Measurements from ENCODE around the gene FSHR.

The FSHR gene, protein sequence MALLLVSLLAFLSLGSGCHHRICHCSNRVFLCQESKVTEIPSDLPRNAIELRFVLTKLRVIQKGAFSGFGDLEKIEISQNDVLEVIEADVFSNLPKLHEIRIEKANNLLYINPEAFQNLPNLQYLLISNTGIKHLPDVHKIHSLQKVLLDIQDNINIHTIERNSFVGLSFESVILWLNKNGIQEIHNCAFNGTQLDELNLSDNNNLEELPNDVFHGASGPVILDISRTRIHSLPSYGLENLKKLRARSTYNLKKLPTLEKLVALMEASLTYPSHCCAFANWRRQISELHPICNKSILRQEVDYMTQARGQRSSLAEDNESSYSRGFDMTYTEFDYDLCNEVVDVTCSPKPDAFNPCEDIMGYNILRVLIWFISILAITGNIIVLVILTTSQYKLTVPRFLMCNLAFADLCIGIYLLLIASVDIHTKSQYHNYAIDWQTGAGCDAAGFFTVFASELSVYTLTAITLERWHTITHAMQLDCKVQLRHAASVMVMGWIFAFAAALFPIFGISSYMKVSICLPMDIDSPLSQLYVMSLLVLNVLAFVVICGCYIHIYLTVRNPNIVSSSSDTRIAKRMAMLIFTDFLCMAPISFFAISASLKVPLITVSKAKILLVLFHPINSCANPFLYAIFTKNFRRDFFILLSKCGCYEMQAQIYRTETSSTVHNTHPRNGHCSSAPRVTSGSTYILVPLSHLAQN

DNA sequence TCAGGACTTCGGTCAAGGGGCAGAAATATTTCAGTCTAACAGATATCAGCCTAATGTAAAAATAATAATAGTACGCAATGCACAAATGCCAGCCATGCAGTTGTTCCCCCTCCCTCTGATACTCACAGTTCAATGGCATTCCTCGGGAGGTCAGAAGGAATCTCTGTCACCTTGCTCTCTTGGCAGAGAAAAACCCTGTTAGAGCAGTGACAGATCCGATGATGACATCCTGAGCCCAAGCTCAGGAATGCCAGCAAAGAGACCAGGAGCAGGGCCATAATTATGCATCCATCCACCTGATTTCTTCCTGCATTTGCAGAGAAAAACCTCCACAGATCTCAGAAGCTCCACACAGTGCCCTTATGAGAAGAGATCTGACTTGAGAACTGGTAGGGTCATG, at the start of gene FSHR:
Gene FSHR (minus strand): TSS at position 376 of the 400 bp plus-strand sequence. CDS start 98 bp downstream, at position 278.
- DNase-seq (ENCODE audit: low read depth) = no peak

DNA sequence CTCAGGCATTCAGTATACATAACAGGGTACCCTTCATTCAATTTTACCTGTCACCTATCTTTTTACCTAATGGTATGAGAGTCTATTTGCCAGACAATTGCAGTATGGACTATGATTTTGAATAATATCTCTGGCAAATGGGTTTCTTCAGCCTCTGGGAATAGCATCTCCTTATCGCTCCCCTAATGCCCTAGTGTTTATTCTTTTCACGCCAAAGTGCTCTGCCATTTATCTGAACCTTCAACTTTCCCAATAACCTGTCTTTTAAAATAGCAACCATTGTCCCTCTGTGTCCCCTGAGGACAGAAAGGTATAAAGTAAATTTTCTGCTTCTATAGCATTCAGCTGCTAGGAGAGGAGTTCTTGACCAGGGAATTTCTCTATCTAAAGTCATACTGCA, 45.0 kb upstream of the FSHR start:
- DNase-seq (ENCODE audit: low read depth) = no peak

DNA sequence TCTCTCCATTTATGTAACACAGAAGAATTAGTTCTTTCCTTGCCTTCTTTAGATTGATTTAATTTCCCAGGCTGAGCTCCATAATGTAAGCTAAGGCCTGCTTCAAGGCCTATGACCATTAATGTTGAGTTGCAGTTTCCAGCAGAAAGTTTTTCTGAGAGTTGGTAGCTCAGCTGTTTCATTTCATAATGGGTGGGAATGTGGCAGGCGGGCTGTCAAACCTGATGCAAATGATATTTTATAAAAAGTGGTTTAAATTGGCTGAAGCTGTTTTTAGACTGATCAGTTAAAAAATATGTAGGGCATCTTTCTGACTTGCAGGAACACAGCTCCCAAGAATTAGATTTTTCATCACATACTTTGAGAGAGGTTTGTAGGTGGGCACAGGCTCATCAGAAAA, 40.4 kb upstream of the FSHR start:
- DNase-seq (ENCODE audit: low read depth) = no peak

DNA sequence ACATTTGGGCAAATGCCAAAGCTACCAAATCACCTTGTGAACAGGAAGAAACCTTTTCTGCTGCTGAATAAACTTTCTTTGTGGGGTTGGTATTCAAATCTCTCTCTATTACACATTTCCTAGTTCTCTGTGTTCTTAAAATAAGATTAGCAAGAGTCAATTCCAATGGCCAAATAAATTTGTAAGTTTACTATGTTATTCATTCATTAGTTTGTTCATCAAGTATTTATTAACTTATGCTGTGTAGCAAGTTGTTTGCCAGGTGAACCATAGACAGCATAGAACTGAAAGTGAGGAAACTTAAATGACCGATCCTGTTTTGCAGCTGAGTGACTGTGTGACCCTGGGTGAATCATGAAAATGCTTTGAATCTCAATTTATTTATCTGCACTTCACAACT, 37.7 kb upstream of the FSHR start:
- no peak for DNase-seq (ENCODE audit: low read depth)

DNA sequence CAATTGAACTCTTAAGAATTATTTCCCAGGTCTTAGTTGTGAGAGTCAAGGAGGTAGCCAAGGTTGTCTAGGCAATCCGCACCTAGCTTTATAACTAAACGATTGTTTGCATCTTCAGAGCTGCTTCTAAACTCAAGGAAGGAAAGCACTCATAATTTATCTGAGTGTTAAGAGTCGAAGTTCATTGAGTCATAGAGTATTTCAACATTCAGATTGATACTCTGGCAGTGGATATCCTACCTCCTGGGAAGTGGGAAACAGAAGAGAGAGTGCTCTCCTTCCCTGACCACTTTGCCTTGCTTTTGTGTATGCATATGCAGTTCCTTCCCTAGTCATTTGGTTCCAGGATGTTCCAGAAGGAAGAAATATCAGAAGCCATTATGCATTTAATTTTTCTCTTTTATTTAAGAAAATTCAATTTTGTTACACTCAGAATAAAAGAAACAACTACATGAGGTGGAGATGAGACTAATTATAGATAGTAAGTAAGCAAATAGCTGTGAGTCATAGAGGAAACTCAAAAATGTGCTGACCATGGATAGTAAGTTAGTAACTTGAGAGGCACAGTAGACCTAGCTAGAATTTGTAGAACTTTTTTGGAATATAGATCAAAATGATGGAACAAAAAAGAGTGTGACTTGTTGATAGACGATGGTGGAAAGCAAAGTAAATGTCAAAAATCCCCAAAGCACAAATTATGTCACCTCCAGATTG, 35.4 kb upstream of the FSHR start:
- no peak for DNase-seq (ENCODE audit: low read depth)

DNA sequence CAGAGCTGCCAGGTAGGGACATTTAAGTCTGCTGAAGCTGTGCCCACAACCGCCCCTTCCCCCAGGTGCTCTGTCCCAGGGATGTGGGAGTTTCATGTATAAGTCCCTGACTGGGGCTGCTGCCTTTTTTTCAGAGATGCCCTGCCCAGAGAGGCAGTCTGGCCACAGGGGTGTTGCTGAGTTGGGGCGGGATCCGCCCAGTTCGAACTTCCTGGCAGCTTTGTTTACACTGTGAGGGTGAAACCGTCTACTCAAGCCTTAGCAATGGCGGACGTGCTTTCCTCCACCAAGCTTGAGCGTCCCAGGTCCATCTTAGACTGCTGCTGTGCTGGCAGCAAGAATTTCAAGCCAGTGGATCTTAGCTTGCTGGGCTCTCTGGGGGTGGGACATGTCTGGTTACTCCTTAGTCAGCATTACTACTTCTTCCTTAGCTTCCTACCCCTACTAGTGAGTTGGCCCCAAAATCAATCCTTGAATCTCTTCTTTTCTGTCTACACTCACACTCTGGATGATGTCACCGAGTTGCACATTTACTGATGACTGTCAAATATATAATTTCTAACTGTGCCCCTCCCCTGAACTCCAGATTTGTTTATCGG, 31.8 kb upstream of the FSHR start:
- DNase-seq (ENCODE audit: low read depth) = no peak

DNA sequence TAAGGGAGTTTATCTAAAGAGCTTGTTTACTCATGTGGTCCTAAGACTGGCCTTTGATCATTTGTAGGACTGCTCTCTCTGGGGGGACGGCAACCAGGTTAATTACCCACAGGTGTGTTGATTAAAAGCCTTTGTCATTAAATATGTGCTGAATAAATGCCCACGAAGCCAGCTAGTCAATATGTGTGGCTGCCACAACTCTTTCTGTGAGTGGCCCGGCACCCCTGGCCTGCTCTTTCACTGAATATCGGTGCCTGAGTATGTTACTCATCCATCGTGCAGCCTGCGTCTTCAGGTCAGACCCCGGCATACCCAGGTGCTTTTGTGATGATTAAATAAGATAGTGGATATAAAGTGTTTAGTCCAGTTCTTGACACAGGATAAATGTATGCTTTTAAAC, 24.3 kb upstream of the FSHR start:
- DNase-seq (ENCODE audit: low read depth) = no peak

DNA sequence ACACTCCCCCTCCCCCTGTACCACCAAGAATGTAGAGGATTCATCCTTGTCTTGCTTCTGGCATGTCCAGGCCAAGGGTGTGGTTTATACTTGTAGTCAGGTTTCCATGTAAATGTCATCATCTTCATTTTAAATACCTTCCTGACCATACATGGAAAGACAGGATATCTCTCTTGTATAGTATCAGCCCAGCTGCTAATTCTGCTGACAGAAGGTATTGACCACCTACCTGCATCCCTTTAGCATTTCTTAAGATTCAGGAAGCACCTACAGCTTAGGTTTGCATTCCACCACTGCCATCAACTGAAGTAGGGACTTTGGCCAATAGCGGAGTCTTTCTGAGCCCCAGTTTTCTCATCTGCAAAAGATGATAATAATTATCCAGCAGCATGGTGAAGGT, 22.9 kb upstream of the FSHR start:
- DNase-seq (ENCODE audit: low read depth) = no peak

DNA sequence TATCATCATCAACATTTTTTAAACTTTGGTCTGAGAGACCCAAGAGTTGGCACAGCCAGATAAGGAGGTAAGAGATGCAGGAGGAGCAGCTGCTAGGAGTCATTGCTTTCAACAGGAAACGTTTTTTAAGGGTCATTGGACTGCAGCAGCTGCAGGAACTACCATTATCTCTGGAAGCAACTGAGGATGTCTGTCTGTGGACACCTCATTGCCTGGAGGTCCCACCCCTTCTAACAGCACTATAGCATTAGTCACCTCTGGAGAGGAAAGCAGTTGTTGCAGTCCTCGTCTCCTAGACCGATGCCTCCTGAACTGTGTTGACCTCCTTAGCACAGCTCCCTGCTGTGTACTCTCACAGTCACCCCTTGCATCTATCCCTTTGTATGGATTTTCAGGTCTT, 21.5 kb upstream of the FSHR start:
- no peak for DNase-seq (ENCODE audit: low read depth)

DNA sequence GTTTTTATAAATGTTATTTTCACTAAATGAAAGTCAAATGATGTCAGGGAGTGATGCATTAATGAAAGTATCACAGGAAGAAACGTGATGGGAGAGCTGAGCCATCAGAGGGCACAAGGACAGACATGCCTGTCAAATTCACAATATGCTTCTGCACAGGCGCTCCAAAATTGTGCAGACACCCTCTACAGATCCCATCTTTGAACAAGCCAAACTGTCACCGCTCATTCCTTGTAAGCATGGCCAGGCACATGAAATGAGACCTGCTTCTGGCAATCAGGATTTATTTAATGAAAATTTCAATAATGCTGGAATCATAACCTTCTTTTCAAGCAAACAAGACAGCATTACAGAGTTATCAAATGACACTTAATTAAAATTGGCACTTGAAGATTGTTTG, 20.4 kb upstream of the FSHR start:
- DNase-seq (ENCODE audit: low read depth) = no peak

DNA sequence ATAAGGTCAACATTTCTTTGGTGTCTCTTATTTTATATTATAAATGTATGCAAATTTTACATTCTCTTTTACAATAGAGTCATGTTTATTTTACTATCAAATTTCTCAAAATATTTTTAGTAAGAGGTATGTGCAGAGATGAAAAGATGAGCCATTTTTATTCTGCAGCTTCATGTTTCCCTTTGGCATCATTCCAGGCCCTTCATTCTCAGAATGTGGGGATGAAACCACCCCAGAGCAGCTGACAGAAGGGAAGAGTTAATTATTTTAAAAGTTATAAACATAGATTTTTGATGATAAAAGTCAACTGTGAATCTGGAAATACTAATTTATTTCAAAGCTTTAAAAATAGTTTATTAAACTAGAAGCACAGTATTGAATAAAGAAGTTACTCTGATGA, 12.8 kb upstream of the FSHR start:
- no peak for DNase-seq (ENCODE audit: low read depth)

DNA sequence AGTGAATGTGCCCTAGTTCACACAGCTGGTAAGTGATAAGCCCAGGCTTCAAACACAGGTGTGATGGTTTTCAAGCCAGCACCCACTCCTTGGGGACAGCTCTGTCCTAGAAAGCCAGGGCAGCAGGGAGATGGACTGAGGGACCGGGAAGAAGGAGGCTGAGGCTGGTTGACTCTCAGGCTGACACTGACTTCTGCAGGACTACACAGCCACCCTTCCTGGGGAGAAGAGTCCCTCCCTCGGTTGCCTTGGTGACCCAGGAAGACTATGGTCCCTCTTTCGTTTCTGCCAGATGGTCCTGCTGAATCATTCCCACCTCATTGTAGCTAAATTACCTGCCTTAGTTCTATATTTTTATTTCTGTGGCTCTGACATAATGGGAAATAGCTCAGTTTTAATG, 11.3 kb upstream of the FSHR start:
- no peak for DNase-seq (ENCODE audit: low read depth)

DNA sequence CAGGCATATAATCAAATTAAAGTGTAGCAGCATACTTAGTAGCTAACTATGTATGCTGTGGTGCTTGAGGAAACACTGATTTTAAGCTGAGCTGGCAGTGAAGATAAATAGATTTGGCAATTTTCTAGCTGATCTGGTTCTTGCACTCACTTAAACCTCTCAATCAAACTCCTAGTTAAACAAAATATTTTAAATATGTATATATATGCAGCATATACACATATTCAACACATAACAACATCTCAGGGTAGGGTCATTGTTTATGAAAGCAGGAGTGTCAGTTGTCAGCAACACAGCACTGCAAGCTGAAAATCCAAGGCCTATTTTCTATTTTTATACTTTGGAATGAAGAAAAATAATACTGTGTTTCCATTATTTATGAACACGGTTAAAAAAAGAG, 10.4 kb upstream of the FSHR start:
- DNase-seq (ENCODE audit: low read depth) = no peak

DNA sequence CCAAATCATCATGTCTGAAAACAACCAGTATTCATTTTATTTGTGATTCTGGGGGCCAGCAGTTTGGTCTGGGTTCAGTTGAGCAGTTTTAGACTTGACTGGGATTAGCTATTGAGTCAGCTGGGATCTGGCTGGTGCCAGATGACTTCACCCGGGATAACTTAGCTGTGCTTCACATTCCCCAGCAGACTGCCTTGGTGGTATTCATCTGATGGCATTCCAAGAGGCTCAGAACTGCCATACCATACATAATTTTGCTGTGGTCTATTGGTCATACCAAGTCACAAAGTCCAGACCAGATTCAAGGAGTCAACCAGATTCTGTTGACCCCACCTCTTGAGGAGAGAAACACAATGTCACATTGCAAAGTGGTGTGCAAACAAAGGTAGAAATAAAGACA, 7.8 kb upstream of the FSHR start:
- no peak for DNase-seq (ENCODE audit: low read depth)

DNA sequence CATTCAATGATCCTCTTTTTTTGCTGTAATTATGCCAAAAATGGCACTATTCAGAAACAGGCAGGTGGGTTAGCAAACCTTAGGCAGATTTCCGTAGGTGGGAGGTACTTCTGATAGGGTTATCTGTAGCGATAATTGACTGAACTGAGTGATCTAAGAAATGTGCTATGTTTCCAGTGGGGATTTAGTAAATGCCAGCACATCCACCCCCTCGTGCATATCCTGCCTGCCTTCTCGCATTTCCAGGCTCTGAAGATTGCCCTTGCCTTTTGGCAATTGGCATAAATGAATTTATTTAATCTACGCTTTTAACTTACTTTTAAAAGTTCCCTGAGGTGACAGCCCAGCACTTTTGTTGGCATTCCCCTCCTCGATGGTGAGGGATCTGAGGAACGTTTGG, 576 bp upstream of the FSHR start:
- DNase-seq (ENCODE audit: low read depth) = no peak

DNA sequence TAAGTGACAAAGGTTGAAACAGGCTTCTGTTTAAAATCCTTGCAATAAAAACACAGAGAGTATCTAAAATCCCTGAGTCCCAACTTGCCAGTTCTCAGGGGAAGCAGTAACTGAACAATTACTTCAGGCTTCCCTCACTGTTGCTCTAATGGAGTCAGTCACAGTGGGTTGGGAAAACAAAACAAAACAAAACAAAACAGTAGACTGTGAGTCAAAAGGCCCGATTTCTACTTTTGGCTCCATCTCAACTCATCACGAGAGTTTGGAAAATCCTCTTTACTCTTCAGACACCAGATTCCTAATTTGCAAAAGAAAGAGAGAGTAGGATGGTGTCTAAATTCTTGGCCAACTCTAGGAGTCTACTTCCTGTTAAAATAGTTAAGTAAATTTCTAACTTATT, 1.1 kb downstream of the FSHR start:
- DNase-seq (ENCODE audit: low read depth) = no peak

DNA sequence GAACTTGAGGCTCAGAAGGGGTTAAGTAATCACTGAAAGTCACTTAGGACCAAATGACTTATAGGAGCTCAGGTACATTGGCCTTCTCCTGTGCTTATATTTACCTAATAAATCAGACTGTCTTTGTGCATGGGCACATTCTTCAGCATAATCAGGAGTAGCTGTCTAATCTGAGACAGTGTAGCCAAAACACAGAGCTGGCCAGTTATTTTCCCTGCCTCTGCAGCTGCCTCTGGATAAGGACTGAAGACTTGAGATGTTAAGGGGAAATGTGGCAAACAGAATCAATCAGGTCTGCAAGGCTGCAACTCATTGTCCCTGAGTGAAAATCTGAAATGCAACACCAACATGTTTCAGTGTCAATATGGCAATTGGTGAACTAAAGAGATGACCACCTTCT, 1.5 kb downstream of the FSHR start:
- DNase-seq (ENCODE audit: low read depth) = no peak

DNA sequence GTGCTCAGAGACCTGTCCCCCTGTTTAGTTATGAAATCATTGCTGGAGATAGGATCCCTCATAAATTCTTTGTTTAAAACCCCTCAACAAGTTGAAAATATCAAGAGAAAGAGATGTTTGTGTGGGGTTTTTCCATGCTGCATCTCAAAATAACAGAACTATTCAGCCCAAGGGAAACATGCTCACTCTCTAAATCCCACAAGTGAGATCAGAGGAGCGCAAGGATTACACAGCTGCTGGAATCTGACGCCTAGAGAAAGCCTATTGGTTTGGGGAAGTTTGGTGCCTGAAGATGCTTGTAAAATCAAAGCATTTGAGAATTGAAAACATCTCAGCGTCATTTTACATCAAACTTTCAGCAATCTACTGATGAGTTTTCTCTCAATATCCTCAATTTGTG, 7.9 kb downstream of the FSHR start:
- DNase-seq (ENCODE audit: low read depth) = no peak

DNA sequence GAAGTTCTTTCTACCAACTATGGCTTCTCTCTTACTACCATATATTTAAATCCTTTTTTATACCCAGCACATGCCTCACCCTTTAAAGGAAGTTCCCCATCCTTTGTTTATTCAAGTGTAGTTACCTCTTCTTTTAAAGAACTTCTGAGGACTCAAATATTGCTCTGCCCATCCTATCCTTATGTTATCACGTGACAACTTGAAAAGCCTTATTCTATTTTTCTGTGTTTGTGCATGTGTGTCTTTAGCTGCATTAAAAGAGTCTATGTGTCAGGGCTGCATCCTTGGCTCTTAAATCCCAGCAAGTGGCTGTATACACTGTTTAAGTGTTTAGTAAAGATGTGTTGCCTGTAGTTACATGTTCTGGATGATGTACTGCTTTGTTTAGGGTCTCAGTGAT, 22.5 kb downstream of the FSHR start:
- DNase-seq (ENCODE audit: low read depth) = no peak

DNA sequence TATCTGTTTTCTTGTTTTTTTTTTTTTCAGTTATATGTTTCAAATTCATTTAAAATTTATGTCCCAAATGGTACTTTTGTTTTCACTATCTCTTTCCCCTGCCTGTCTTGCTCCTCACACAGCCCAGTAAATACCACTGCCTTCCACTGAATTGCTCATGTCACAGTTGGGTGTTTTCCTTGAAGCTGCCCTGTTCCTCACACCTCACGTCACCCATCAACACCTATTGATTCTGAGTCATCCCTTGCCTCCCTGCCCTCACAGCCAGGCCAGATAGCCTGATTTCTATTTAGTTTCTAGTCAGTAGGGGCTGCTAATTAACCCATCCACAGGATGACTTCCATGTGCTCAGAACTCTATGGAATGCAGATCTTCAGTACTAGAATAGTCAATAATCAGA, 25.3 kb downstream of the FSHR start:
- no peak for DNase-seq (ENCODE audit: low read depth)

DNA sequence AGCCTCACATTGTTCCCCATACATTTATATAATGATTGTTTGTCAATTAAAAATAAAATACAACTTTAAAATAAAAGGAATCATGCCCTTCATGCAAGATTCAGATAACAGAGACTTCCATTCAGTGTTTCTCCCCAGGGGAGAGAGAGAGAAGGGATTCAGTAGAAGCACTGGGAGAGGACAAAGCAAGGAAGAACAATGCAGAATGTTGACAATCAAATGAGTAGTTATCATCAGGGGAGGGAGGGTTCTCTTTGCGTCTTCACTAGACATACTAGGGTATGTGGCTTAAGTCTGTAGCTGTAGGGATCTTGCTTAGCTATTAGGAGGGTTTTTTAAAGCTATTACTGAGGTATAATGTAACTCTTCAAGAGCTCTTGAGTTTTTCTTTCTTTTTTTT, 30.7 kb downstream of the FSHR start:
- DNase-seq (ENCODE audit: low read depth) = no peak

DNA sequence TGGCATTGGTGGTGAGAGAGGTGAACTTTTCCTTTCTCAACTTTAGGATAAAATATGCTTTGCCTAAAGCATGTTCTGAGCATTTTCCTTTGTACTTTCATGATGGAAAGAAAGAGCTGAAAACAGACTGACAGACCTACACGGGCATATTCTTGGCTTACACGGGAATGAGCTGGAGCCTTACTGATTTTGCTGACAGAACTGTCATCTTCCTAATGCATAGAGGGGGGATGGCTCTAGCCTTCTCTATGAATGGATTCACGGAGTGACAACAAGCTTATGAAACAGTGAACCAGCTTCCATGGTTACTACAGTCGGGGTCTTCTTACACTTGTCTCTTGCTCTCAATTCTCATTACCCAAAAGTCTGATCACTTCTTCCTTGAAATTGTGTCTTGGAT, 32.2 kb downstream of the FSHR start:
- no peak for DNase-seq (ENCODE audit: low read depth)

DNA sequence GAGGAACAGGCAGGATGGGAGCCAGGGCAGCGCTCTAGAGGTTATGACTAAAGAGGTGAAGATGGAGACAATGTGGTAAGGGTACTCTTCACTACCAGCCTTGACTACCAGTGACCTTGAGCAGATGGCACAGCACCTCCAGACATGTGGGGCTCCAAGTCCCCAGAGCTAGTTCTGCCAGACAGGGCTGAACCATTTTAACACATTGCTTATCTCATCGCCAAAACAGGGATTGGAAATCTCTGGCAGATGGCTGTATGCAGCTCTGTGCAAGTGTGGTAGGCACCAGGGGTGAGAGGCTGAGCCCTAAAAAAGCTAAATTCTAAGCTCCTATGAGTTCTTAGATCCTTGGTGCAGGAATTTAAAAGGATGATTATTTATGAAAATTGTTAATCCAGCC, 41.3 kb downstream of the FSHR start:
- no peak for DNase-seq (ENCODE audit: low read depth)

All from activated gamma-delta T cell treated with anti-CD3 and anti-CD28 coated beads, Interleukin-2, amount 50 U/mL, for 16 hours (primary cell).